Measurements from ENCODE around the gene DSC2.

DSC2 gene

GRCh38 chr18:31056296-31056695 lies 45.9 kb downstream of the DSC2 start:
- TF ChIP-seq, protein P1, sequence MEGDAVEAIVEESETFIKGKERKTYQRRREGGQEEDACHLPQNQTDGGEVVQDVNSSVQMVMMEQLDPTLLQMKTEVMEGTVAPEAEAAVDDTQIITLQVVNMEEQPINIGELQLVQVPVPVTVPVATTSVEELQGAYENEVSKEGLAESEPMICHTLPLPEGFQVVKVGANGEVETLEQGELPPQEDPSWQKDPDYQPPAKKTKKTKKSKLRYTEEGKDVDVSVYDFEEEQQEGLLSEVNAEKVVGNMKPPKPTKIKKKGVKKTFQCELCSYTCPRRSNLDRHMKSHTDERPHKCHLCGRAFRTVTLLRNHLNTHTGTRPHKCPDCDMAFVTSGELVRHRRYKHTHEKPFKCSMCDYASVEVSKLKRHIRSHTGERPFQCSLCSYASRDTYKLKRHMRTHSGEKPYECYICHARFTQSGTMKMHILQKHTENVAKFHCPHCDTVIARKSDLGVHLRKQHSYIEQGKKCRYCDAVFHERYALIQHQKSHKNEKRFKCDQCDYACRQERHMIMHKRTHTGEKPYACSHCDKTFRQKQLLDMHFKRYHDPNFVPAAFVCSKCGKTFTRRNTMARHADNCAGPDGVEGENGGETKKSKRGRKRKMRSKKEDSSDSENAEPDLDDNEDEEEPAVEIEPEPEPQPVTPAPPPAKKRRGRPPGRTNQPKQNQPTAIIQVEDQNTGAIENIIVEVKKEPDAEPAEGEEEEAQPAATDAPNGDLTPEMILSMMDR (IDR thresholded peaks at IDR 0.05; ENCODE audit: low read depth, low read length), result no peak
- no peak overlapping the region for H3K4me3 ChIP-seq (ENCODE audit: low read depth, low read length)
- in situ Hi-C loops (cut with HindIII; ENCODE audit: low sequenced_read_pairs), result no loop called here

GRCh38 chr18:31050635-31051034 lies 51.6 kb downstream of the DSC2 start:
- no peak for DNase-seq (ENCODE audit: low read depth, low spot score)
- in situ Hi-C loops (cut with HindIII; ENCODE audit: low sequenced_read_pairs), result no loop called here
- TF ChIP-seq, protein P1 (IDR thresholded peaks at IDR 0.05; ENCODE audit: low read depth, low read length), result no peak

More at GRCh38 chr18:31056296-31056695, 45.9 kb downstream of the DSC2 start:
- DNase-seq (ENCODE audit: low read depth, low spot score), result no peak

GRCh38 chr18:31049189-31049588 lies 53.0 kb downstream of the DSC2 start:
- TF ChIP-seq, protein P1 (IDR thresholded peaks at IDR 0.05; ENCODE audit: low read depth, low read length), result no peak
- in situ Hi-C loops (cut with HindIII; ENCODE audit: low sequenced_read_pairs), result no loop called here
- no peak overlapping the region for H3K4me3 ChIP-seq (ENCODE audit: low read depth, low read length)
- no peak for DNase-seq (ENCODE audit: low read depth, low spot score)

More at GRCh38 chr18:31050635-31051034, 51.6 kb downstream of the DSC2 start:
- H3K4me3 ChIP-seq (ENCODE audit: low read depth, low read length), result no peak overlapping the region

DNA sequence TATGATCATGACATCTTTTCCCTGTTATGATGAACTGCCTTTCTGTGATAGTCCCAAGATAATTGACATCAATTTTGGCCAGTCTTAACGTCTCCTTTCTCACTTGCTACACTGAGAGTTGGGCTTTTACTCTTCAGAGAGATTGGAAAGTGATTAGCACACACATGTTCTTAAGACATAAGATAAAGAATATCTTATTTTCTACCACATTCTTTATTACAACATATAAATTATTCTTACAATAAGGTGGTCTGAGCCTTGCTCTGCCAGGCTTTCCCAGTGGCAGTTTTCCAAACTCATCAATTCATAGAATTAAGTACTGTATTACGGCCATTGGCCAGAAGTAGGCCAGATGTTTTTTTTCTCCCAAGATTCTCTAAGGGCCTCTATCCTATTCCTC lies 54.0 kb downstream of the DSC2 start:
- DNase-seq (ENCODE audit: low read depth, low spot score), result no peak
- no peak overlapping the region for H3K4me3 ChIP-seq (ENCODE audit: low read depth, low read length)
- TF ChIP-seq, protein P1 (IDR thresholded peaks at IDR 0.05; ENCODE audit: low read depth, low read length), result no peak
- in situ Hi-C loops (cut with HindIII; ENCODE audit: low sequenced_read_pairs), result no loop called here

GRCh38 chr18:31046916-31047315 lies 55.3 kb downstream of the DSC2 start:
- in situ Hi-C loops (cut with HindIII; ENCODE audit: low sequenced_read_pairs), result no loop called here
- TF ChIP-seq, protein P1 (IDR thresholded peaks at IDR 0.05; ENCODE audit: low read depth, low read length), result no peak
- H3K4me3 ChIP-seq (ENCODE audit: low read depth, low read length), result no peak overlapping the region
- no peak for DNase-seq (ENCODE audit: low read depth, low spot score)

- no peak overlapping the region for H3K4me3 ChIP-seq (ENCODE audit: low read depth, low read length)
- DNase-seq (ENCODE audit: low read depth, low spot score), result no peak
- TF ChIP-seq, protein P1 (IDR thresholded peaks at IDR 0.05; ENCODE audit: low read depth, low read length), result no peak
- in situ Hi-C loops (cut with HindIII; ENCODE audit: low sequenced_read_pairs), result no loop called here
Measured at GRCh38 chr18:31045599-31045998, 56.6 kb downstream of the DSC2 start.

- in situ Hi-C loops (cut with HindIII; ENCODE audit: low sequenced_read_pairs), result no loop called here
- TF ChIP-seq, protein P1 (IDR thresholded peaks at IDR 0.05; ENCODE audit: low read depth, low read length), result no peak
- no peak overlapping the region for H3K4me3 ChIP-seq (ENCODE audit: low read depth, low read length)
- DNase-seq (ENCODE audit: low read depth, low spot score), result no peak
Measured at GRCh38 chr18:31044926-31045325, 57.3 kb downstream of the DSC2 start.

Measured in astrocyte of the spinal cord (primary cell).